HFFc6 (cell line): ENCODE data around the gene AMIGO3. TPM values are rescaled to one million over a fixed set of nuclear protein-coding genes. Genes with fewer than 3 reads are reported as not detected.

Source experiments
- DNase-seq: peaks from one replicate; pipeline ENCODE4 v3.0.0-alpha.2; 2018
- H3K27ac Mint-ChIP-seq: 2 replicates; pipeline ENCODE4 v1.8.0; 2020; ENCODE audit warnings: mild to moderate bottlenecking, mixed read lengths
- H3K27me3 Mint-ChIP-seq: 2 replicates; pipeline ENCODE4 v1.8.0; 2021; ENCODE audit warnings: mild to moderate bottlenecking, moderate library complexity, mixed read lengths; ENCODE audit not compliant: insufficient read depth
- H3K36me3 Mint-ChIP-seq: 2 replicates; pipeline ENCODE4 v1.8.0; 2021; ENCODE audit warnings: low read depth, mixed read lengths
- H3K4me1 Mint-ChIP-seq: 2 replicates; pipeline ENCODE4 v1.8.0; 2020; ENCODE audit warnings: low read depth, mixed read lengths
- H3K4me3 Mint-ChIP-seq: 2 replicates; pipeline ENCODE4 v1.8.0; 2020; ENCODE audit warnings: mild to moderate bottlenecking, moderate library complexity, mixed read lengths
- H3K9me3 Mint-ChIP-seq: 2 replicates; pipeline ENCODE4 v1.8.0; 2020; ENCODE audit warnings: mild to moderate bottlenecking, mixed read lengths
- total RNA-seq, 6 experiments: library from RNA; stranded (reverse); fragmentation: NEBNext Ultra II Directional; extraction: Animal tissue kit (Norgen Biotek cat#: 25700); gene quantifications; 2 replicates in 1 of 6; 3 replicates in 5 of 6; pipeline ENCODE4 v1.2.3, GENCODE V29; 2021
- TF ChIP-seq, protein P1 (sequence below): fragments of 200-600 bp; sonication (generic); IDR thresholded peaks from 2 replicates; pipeline ENCODE4 v1.5.0; 2021; ENCODE audit warnings: antibody characterized with exemption, mild to moderate bottlenecking

Gene AMIGO3
- total RNA-seq, 6 experiments from 2014 or later, result 0.43 to 0.61 TPM; not detected in 4

GRCh38 chr3:49703443-49703927 lies 16.0 kb downstream of the AMIGO3 start:
- Mint-ChIP-seq H3K4me1 (peaks cover 12% of the 10 kb centered on the region), H3K4me3 (no peak overlapping the region), H3K27ac (no peak overlapping the region), H3K27me3 (peaks cover 1% of the 10 kb centered on the region), H3K36me3 (no peaks in the 10 kb centered on the region), H3K9me3 (no peaks in the 10 kb centered on the region)
- TF ChIP-seq, protein P1, sequence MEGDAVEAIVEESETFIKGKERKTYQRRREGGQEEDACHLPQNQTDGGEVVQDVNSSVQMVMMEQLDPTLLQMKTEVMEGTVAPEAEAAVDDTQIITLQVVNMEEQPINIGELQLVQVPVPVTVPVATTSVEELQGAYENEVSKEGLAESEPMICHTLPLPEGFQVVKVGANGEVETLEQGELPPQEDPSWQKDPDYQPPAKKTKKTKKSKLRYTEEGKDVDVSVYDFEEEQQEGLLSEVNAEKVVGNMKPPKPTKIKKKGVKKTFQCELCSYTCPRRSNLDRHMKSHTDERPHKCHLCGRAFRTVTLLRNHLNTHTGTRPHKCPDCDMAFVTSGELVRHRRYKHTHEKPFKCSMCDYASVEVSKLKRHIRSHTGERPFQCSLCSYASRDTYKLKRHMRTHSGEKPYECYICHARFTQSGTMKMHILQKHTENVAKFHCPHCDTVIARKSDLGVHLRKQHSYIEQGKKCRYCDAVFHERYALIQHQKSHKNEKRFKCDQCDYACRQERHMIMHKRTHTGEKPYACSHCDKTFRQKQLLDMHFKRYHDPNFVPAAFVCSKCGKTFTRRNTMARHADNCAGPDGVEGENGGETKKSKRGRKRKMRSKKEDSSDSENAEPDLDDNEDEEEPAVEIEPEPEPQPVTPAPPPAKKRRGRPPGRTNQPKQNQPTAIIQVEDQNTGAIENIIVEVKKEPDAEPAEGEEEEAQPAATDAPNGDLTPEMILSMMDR, result peak; percentile 91
- peak; percentile 61 for DNase-seq

DNA sequence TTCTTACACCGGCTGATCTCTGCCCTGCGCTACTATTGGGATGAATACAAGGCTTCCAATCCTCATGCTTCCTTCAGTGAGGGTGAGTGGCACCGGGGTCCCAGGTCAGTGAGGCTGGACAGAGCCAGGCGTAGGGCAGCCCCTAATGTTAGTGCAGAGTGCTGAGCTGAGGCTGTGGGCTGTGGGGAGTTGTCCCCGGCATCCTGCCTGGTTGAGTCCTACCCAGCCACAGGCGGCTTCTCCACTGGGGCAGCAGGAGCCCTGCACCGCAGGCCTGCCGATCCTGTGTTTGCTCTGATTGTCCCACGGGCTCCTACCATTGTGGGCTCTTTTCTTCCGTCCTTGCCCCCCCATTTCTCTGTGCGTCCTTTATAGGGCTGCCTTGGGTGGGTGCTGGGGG lies 16.8 kb downstream of the AMIGO3 start:
- Mint-ChIP-seq H3K9me3 (no peaks in the 10 kb centered on the region), H3K27me3 (peaks cover 1% of the 10 kb centered on the region), H3K4me1 (peaks cover 10% of the 10 kb centered on the region), H3K4me3 (no peak overlapping the region), H3K27ac (no peak overlapping the region), H3K36me3 (no peaks in the 10 kb centered on the region)
- DNase-seq, result no peak
- TF ChIP-seq, protein P1, result no peak

GRCh38 chr3:49701388-49702077 lies 18.0 kb downstream of the AMIGO3 start:
- no peak for DNase-seq
- H3K4me1 Mint-ChIP-seq, result no peaks in the 10 kb centered on the region
- H3K9me3 Mint-ChIP-seq, result no peaks in the 10 kb centered on the region
- H3K27ac Mint-ChIP-seq, result no peak overlapping the region
- H3K36me3 Mint-ChIP-seq, result no peaks in the 10 kb centered on the region
- H3K4me3 Mint-ChIP-seq, result no peak overlapping the region
- TF ChIP-seq, protein P1, result peak; percentile 79
- no peaks in the 10 kb centered on the region; the same call in none of the 2 replicates for H3K27me3 Mint-ChIP-seq

DNA sequence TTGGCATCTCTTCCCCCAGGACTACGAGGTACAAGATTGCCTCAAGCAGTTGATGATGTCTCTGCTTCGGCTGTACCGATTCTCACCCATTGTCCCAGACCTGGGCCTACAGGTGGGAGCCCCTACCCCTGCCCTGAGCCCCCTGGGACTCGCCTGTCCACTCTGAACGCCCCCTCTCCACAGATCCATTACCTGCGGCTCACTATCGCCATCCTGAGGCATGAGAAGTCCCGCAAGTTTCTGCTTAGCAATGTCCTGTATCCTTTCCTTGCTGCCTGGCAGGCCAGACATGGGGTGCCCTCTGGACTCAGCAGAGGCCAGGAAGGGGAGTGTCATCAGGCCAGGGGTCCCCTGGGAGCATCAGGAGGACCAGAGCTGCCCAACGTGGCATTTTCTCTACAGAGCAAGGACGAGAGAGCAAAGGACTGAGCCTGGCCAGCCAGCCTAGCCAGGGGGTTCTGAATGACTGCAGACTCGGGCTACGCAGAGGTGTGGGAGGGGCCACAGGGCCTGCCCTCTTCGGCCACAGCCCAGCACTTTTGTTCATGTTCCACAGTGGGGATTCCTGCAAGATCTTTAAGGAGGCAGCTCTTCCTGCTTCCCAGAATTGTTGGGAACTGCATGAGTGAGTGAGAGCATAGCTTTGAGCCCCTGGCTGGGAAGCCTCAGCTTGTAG lies 18.9 kb downstream of the AMIGO3 start:
- Mint-ChIP-seq H3K4me3 (no peak overlapping the region), H3K4me1 (no peaks in the 10 kb centered on the region), H3K36me3 (no peaks in the 10 kb centered on the region), H3K9me3 (no peaks in the 10 kb centered on the region), H3K27me3 (no peaks in the 10 kb centered on the region; the same call in none of the 2 replicates), H3K27ac (no peak overlapping the region)
- TF ChIP-seq, protein P1, result peak; percentile 39; the same call in 1 of the 2 replicates
- DNase-seq, result no peak

DNA sequence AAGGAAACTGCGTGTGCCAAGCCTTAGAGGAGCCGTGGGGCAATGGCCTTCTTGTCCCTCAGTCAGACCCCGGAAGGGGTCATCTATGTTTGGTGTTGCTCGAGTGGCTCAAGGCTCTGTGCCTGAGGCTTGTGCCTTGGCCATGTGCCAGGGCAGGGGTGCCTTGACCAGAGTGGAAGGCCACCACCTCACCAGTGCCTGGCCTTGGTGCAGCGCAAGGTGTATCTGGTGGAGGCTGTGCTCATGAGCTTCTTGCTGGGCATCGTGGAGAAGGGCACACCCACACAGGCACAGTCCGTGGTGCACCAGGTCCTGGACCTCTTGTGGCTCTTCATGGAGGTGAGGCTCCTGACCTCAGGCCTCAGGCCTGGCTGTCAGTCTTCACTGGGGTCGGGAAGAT lies 19.5 kb downstream of the AMIGO3 start:
- Mint-ChIP-seq H3K4me1 (no peaks in the 10 kb centered on the region), H3K36me3 (no peaks in the 10 kb centered on the region), H3K4me3 (no peak overlapping the region), H3K27ac (no peak overlapping the region), H3K9me3 (no peaks in the 10 kb centered on the region), H3K27me3 (no peaks in the 10 kb centered on the region; the same call in none of the 2 replicates)
- TF ChIP-seq, protein P1, result no peak
- DNase-seq, result no peak
